CD4-positive, CD25-positive, alpha-beta regulatory T cell (primary cell): ENCODE measurements around the gene AFAP1L2. TPM values are rescaled to one million over a fixed set of nuclear protein-coding genes. Genes with fewer than 3 reads are reported as not detected.

Source experiments
- ATAC-seq, 2 donors: fragments of 150-1000 bp; cut with Tn5 transposase; one replicate each; pipeline ENCODE4 v1.10.0; 2021; ENCODE audit warnings: low read depth in 2 of 2, moderate number of reproducible peaks in 2 of 2, moderate library complexity in 1 of 2
- DNase-seq, 3 donors: peaks; one replicate each; pipeline versions ENCODE4 v3.0.0 to v3.0.0-alpha.2; 2012 to 2022; ENCODE audit warnings: mixed read lengths in 1 of 3
- H3K27ac ChIP-seq: one replicate; pipeline ENCODE4 v1.7.0; 2013; ENCODE audit warnings: mild to moderate bottlenecking, low read length; ENCODE audit not compliant: insufficient read depth, poor library complexity, severe bottlenecking
- H3K27me3 ChIP-seq: one replicate; pipeline ENCODE4 v1.7.0; 2013; ENCODE audit warnings: low read length; ENCODE audit not compliant: control insufficient read depth, insufficient read depth
- H3K36me3 ChIP-seq: one replicate; pipeline ENCODE4 v1.7.0; 2013; ENCODE audit warnings: mild to moderate bottlenecking, low read length, moderate library complexity; ENCODE audit not compliant: control insufficient read depth, insufficient read depth
- H3K4me1 ChIP-seq: 2 replicates; pipeline ENCODE4 v1.7.0; 2013; ENCODE audit warnings: mild to moderate bottlenecking, low read length; ENCODE audit not compliant: insufficient read depth, control insufficient read depth, poor library complexity, severe bottlenecking
- H3K4me3 ChIP-seq: one replicate; pipeline ENCODE4 v1.7.0; 2013; ENCODE audit warnings: low read depth, mild to moderate bottlenecking, low read length, moderate library complexity
- H3K9me3 ChIP-seq, 2 experiments: 1 replicate in 1 of 2; 2 replicates in 1 of 2; pipeline ENCODE4 v1.7.0; 2013; ENCODE audit warnings: low read length in 2 of 2, mild to moderate bottlenecking in 1 of 2, moderate library complexity in 1 of 2; ENCODE audit not compliant: control insufficient read depth in 2 of 2
- H3K27ac Mint-ChIP-seq, 3 donors: one replicate each; pipeline ENCODE4 v1.8.0; 2020 to 2022; ENCODE audit warnings: mild to moderate bottlenecking in 3 of 3, mixed read lengths in 3 of 3, moderate library complexity in 2 of 3
- H3K27me3 Mint-ChIP-seq: one replicate; pipeline ENCODE4 v1.8.0; 2022; ENCODE audit warnings: mild to moderate bottlenecking, mixed read lengths
- H3K36me3 Mint-ChIP-seq: one replicate; pipeline ENCODE4 v1.8.0; 2020; ENCODE audit warnings: mixed read lengths
- H3K4me1 Mint-ChIP-seq, 4 donors: one replicate each; pipeline ENCODE4 v1.8.0; 2020 to 2022; ENCODE audit warnings: mixed read lengths in 4 of 4, mild to moderate bottlenecking in 1 of 4
- H3K4me3 Mint-ChIP-seq, 4 donors: one replicate each; pipeline ENCODE4 v1.8.0; 2020 to 2022; ENCODE audit warnings: mild to moderate bottlenecking in 4 of 4, mixed read lengths in 4 of 4, moderate library complexity in 3 of 4
- H3K9me3 Mint-ChIP-seq, 7 donors: one replicate each; pipeline ENCODE4 v1.8.0; 2020 to 2022; ENCODE audit warnings: mixed read lengths in 7 of 7, mild to moderate bottlenecking in 3 of 7, moderate library complexity in 2 of 7
- polyA plus RNA-seq, 4 donors: library from polyadenylated mRNA; unstranded; fragments of 300-500 nt; fragmentation: Illumina TruSeq; gene quantifications; one replicate each; pipeline ENCODE4 v1.2.3, GENCODE V29; 2021
- total RNA-seq: library from RNA; stranded (reverse); gene quantifications from one replicate; pipeline ENCODE4 v1.2.3, GENCODE V29; 2022

The AFAP1L2 gene
- total and polyA plus RNA-seq, 5 donors from 2014 or later, result 1.1 to 4.6 (median 3.0) TPM

- Mint-ChIP-seq H3K4me3 (no peak overlapping the region), H3K27me3 (no peaks in the 10 kb centered on the region), H3K9me3 (peaks cover 0 to 5% (median 2%) of the 10 kb centered on the region in 7 donors), H3K4me1 (peaks cover 5 to 13% (median 9%) of the 10 kb centered on the region in 4 donors), H3K36me3 (peaks cover 30% of the 10 kb centered on the region), H3K27ac (no peak overlapping the region)
- Histone ChIP-seq H3K4me3 (no peak overlapping the region), H3K27me3 (no peaks in the 10 kb centered on the region), H3K4me1 (peaks cover 15% of the 10 kb centered on the region), H3K9me3 (peaks cover 3 to 6% of the 10 kb centered on the region in 2 experiments), H3K27ac (no peak overlapping the region), H3K36me3 (peaks cover 14% of the 10 kb centered on the region)
- ATAC-seq (no peak), DNase-seq (no peak)
These were observed 103.1 kb downstream of the AFAP1L2 start for GRCh38 chr10:114301177-114301576.

- Mint-ChIP-seq H3K9me3 (peaks cover 0 to 16% (median 5%) of the 10 kb centered on the region in 7 donors), H3K27ac (no peak overlapping the region), H3K27me3 (no peaks in the 10 kb centered on the region), H3K4me3 (no peak overlapping the region), H3K36me3 (peaks cover 41% of the 10 kb centered on the region), H3K4me1 (peaks cover 5 to 13% (median 9%) of the 10 kb centered on the region in 4 donors)
- Histone ChIP-seq H3K27me3 (no peaks in the 10 kb centered on the region), H3K4me1 (peaks cover 15% of the 10 kb centered on the region), H3K9me3 (peaks cover 13 to 17% of the 10 kb centered on the region in 2 experiments), H3K27ac (no peak overlapping the region), H3K4me3 (no peak overlapping the region), H3K36me3 (peaks cover 24% of the 10 kb centered on the region)
- ATAC-seq, result no peak
- no peak for DNase-seq
These were observed 104.2 kb downstream of the AFAP1L2 start for GRCh38 chr10:114300036-114300645.

- Mint-ChIP-seq H3K9me3 (peaks cover 0 to 23% (median 5%) of the 10 kb centered on the region in 7 donors), H3K27me3 (no peaks in the 10 kb centered on the region), H3K27ac (no peak overlapping the region), H3K4me1 (no peaks in the 10 kb centered on the region), H3K36me3 (peaks cover 49% of the 10 kb centered on the region), H3K4me3 (no peak overlapping the region)
- H3K4me3 ChIP-seq, result no peak overlapping the region
- H3K27ac ChIP-seq, result no peak overlapping the region
- DNase-seq (no peak), ATAC-seq (no peak)
- H3K9me3 ChIP-seq, result peaks cover 14 to 20% of the 10 kb centered on the region in 2 experiments
- H3K27me3 ChIP-seq, result no peaks in the 10 kb centered on the region
- H3K36me3 ChIP-seq, result peaks cover 26% of the 10 kb centered on the region
- no peaks in the 10 kb centered on the region for H3K4me1 ChIP-seq
These were observed 107.1 kb downstream of the AFAP1L2 start for GRCh38 chr10:114297136-114297705.

GRCh38 chr10:114295393-114295792 lies 108.9 kb downstream of the AFAP1L2 start:
- Mint-ChIP-seq H3K4me3 (no peak overlapping the region), H3K4me1 (no peaks in the 10 kb centered on the region), H3K27me3 (no peaks in the 10 kb centered on the region), H3K9me3 (peaks cover 0 to 23% (median 5%) of the 10 kb centered on the region in 7 donors), H3K27ac (no peak overlapping the region), H3K36me3 (peaks cover 44% of the 10 kb centered on the region)
- DNase-seq (no peak), ATAC-seq (no peak)
- H3K27me3 ChIP-seq, result no peaks in the 10 kb centered on the region
- H3K36me3 ChIP-seq, result peaks cover 26% of the 10 kb centered on the region
- H3K27ac ChIP-seq, result no peak overlapping the region
- peaks cover 14 to 20% of the 10 kb centered on the region in 2 experiments for H3K9me3 ChIP-seq
- no peak overlapping the region for H3K4me3 ChIP-seq
- H3K4me1 ChIP-seq, result no peaks in the 10 kb centered on the region

- peaks cover 0 to 23% (median 5%) of the 10 kb centered on the region in 7 donors for H3K9me3 Mint-ChIP-seq
- no peak for DNase-seq
- peaks cover 14 to 20% of the 10 kb centered on the region in 2 experiments for H3K9me3 ChIP-seq
- no peaks in the 10 kb centered on the region for H3K27me3 ChIP-seq
- no peak overlapping the region for H3K27ac Mint-ChIP-seq
- no peaks in the 10 kb centered on the region for H3K27me3 Mint-ChIP-seq
- H3K4me3 ChIP-seq, result no peak overlapping the region
- no peak overlapping the region for H3K4me3 Mint-ChIP-seq
- no peaks in the 10 kb centered on the region for H3K4me1 ChIP-seq
- peaks cover 38% of the 10 kb centered on the region for H3K36me3 Mint-ChIP-seq
- ATAC-seq, result no peak
- no peak overlapping the region for H3K27ac ChIP-seq
- H3K4me1 Mint-ChIP-seq, result no peaks in the 10 kb centered on the region
- H3K36me3 ChIP-seq, result peaks cover 26% of the 10 kb centered on the region
These were observed 109.8 kb downstream of the AFAP1L2 start for GRCh38 chr10:114294549-114294948.

- peaks cover 0 to 23% (median 5%) of the 10 kb centered on the region in 7 donors for H3K9me3 Mint-ChIP-seq
- no peak for DNase-seq
- H3K27ac Mint-ChIP-seq, result no peak overlapping the region
- Histone ChIP-seq H3K9me3 (peaks cover 14 to 20% of the 10 kb centered on the region in 2 experiments), H3K27me3 (no peaks in the 10 kb centered on the region), H3K27ac (no peak overlapping the region), H3K36me3 (peaks cover 26% of the 10 kb centered on the region), H3K4me3 (no peak overlapping the region), H3K4me1 (no peaks in the 10 kb centered on the region)
- peaks cover 29% of the 10 kb centered on the region for H3K36me3 Mint-ChIP-seq
- no peaks in the 10 kb centered on the region for H3K4me1 Mint-ChIP-seq
- H3K4me3 Mint-ChIP-seq, result no peak overlapping the region
- H3K27me3 Mint-ChIP-seq, result no peaks in the 10 kb centered on the region
- ATAC-seq, result no peak
These were observed 111.2 kb downstream of the AFAP1L2 start for GRCh38 chr10:114293075-114293474.

- peaks cover 4% of the 10 kb centered on the region for H3K27me3 Mint-ChIP-seq
- H3K27ac ChIP-seq, result no peak overlapping the region
- peaks cover 0 to 21% (median 5%) of the 10 kb centered on the region in 7 donors for H3K9me3 Mint-ChIP-seq
- ATAC-seq, result no peak
- no peak for DNase-seq
- no peaks in the 10 kb centered on the region for H3K4me1 Mint-ChIP-seq
- H3K36me3 ChIP-seq, result peaks cover 16% of the 10 kb centered on the region
- H3K36me3 Mint-ChIP-seq, result peaks cover 22% of the 10 kb centered on the region
- H3K4me3 ChIP-seq, result no peak overlapping the region
- no peaks in the 10 kb centered on the region for H3K27me3 ChIP-seq
- no peak overlapping the region for H3K4me3 Mint-ChIP-seq
- H3K4me1 ChIP-seq, result no peaks in the 10 kb centered on the region
- H3K27ac Mint-ChIP-seq, result no peak overlapping the region
- H3K9me3 ChIP-seq, result peaks cover 14 to 17% of the 10 kb centered on the region in 2 experiments
These were observed 112.8 kb downstream of the AFAP1L2 start for GRCh38 chr10:114291516-114291915.

- no peaks in the 10 kb centered on the region for H3K4me1 ChIP-seq
These were observed 113.2 kb downstream of the AFAP1L2 start for GRCh38 chr10:114291076-114291475.

More at GRCh38 chr10:114291076-114291475, 113.2 kb downstream of the AFAP1L2 start:
- Histone ChIP-seq H3K27ac (no peak overlapping the region), H3K9me3 (peaks cover 10 to 12% of the 10 kb centered on the region in 2 experiments), H3K27me3 (no peaks in the 10 kb centered on the region), H3K36me3 (peaks cover 11% of the 10 kb centered on the region), H3K4me3 (no peak overlapping the region)
- DNase-seq (no peak), ATAC-seq (no peak)
- no peak overlapping the region for H3K27ac Mint-ChIP-seq
- H3K4me3 Mint-ChIP-seq, result peak overlapping the region in 1 of 4 donors; percentile 7
- peaks cover 4% of the 10 kb centered on the region for H3K27me3 Mint-ChIP-seq
- no peaks in the 10 kb centered on the region for H3K4me1 Mint-ChIP-seq
- peaks cover 17% of the 10 kb centered on the region for H3K36me3 Mint-ChIP-seq
- H3K9me3 Mint-ChIP-seq, result peaks cover 0 to 17% (median 2%) of the 10 kb centered on the region in 7 donors
